HG02943 (cell line): ENCODE results near the gene GRIN2A.

ENCODE experiments used
- ATAC-seq: cut with Tn5 transposase; IDR thresholded peaks from one replicate; pipeline ENCODE4 v1.9.1; 2021; ENCODE audit warnings: mild to moderate bottlenecking, low read depth, moderate library complexity; ENCODE audit not compliant: unreplicated experiment

GRIN2A gene

DNA sequence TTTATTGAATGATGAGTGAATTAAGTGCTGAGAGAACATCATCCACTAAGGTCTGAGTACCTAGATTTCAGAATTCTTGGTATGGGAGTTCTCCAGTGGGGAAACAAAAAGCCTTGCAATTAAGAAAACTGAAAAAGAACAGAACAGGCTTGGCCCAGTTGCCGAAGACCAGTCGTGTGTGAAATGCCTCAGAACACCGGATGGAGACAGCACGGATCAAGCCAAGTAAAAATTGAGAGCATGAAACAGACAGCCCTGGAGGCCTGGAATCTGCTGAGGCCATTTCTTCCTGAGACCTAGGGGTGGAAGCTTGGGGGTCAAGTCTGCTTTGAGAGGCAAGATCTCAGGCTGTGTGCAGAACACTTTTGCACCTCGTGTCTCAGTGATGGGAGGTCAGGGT, 43.3 kb downstream of the GRIN2A start:
- no peak for ATAC-seq

DNA sequence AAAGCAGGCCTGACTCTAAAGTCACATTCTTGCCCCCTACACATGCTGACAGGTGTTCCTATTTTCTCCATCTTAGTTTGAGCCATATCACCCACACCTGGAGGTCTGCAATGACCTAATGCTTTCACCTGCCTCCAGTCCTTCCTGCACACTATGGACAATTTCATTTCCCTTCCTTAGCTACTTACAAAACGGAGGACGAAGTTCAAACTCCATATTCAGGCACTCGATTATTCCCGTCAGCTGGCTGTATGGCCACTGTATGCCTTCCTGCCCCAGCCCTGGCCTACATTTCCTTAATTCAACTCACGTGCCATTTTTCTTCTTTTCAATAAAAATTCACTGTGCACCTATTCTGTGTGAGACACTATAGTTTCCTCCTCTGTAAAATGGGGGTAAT, 44.9 kb downstream of the GRIN2A start:
- ATAC-seq = no peak

DNA sequence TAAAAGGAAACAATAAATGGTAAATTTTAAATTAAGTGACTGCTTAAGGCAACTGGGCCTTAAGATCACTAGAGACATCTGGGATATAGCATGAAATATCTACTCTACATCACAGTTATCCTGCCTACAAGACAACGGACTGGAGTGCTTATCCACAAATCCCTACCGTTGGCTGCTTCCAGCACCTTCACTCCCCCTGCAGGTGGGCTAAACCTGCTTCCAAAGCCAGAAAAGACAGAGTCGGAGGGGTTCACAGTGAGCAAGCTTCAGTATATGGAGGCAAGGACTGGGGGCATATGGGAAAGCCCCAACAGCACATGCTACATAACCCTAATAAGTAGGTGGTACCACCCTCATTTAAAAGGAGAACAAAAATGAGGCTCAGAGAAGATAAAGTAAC, 45.3 kb downstream of the GRIN2A start:
- ATAC-seq = no peak

DNA sequence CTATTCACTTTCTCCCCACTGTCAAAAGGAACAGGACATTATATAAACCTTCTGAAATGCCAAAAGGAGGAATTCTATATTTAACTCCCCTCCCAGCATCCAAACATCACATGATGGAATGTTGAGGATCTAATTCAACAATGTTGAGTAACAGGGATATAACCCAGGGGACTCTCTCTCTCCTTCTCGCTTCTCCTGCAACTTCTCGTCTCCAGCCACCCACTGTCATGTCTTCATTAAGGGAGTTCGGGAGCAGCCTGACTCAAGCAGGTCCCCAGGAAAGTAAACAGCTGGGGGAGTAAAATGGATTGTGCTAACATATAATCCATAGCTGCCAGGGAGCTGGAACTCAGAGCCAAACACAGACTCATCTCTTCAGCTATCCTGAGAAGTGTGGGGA, 51.7 kb downstream of the GRIN2A start:
- ATAC-seq = no peak

DNA sequence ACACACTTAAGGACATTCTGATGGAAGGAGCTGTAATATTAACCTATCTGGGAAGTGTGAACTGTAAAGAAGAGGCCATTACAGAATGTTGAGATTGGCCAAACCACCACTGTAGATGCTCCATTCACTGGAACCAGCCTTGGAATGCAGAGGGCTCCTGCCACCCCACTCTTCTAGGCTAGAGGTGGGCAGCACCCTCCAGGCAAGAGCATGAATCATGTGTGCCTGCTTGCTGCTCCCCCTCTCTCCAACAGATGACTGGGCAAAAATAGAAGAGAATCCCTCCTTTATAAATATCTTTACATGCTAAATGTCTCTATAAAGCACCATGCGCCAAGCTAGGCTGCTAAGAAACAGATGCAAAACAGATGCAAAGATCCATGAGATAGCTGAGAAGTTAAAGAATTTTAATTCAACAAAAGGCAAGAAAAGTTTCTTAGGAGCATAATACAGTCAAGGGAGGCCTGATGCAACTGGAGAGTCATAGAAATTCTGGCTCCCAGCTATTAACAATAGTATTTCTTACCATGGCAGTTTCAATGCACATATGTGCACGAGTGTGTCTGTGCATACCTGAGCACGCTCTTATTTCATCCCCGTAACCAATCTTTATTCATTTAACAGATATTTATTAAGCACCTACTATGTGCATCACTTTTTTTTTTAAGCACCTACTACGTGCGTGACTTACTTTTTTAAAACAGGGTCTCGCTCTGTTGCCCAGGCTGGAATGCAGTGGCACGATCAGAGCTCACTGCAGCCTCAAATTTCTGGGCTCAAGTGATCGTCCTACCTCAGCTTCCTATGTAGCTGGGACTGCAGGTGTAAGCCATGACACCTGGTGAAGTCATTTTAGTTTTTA, 53.6 kb downstream of the GRIN2A start:
- no peak for ATAC-seq

DNA sequence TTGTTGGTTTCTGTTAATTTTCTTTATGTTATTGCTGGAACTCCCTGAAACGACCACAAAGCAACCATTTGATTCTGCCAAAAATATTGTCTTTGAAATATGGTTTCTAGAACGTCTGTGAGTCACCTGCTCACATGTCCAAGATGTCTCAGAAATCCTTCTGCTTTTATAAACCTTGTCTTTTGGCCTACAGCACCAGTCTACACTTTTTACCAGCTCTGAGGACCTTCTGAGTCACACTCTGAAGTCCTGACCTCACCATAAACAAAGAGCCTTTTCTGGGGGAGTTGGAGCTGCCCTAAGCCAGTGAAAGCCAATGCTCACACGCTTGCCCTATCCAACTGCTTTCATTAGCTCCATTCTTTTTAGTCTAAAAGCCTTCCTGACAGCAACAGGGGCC, 55.5 kb downstream of the GRIN2A start:
- no peak for ATAC-seq

DNA sequence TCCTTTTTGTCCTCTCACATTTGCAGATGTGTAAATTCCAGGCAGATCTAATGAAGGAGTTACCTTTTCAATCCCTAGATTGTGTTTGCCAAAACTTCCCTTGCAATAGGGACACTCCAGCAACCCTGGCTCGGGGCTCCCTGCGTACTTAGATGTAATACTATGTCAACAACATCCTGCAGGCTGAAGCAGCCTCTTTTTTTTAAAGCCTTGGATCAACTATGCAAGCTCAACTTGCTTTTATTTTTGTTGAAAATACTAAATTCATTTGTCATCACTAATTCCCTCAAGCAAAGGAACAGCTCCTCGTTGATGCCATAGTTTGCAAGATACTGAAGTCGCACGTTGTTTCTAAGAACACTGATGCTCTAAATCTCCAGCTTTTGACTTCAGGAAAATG, 59.1 kb downstream of the GRIN2A start:
- no peak for ATAC-seq

DNA sequence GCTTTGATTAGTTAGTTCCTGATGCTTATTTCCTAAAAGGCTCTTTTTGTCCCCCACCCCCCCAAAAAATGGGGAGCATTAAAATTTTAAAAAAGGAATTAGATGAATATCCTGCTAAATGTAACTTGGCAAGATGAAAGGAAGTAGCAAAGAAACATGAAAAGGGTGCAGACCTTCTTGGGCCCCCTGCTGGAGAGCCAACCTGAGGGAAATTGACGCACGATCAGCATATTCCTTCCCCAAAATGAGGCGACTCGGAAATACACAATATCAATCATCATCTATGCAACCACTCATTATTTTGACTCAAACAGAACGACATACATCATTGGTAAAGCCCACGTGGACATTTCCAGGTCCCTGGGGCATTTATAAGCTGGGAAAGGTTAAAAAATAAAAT, 59.7 kb downstream of the GRIN2A start:
- ATAC-seq = no peak

DNA sequence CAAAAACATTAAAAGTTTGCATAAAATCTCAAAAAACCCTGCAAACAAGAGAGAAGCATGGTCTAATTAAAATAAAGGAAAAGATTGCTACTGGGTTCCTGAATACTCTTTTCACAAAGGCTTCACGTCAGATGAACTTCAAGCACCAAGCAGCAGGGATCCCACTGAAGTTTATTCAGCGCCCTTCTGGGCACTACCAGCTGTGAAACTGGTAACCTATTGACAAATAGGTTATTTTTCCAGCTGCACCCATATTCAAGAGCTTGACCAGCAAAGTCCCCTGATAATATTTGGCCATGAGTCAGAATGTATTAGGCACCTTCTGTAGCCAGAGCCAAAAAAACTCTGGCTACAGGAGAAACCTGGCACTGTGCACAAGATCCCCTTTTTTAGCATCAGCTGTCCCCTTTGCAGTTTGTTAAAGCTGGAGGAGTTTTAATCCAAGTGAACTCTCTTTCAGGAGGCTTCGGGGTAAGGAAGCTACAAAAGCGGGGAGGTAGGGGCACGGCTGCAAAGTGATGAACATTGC, 60.3 kb downstream of the GRIN2A start:
- no peak for ATAC-seq

DNA sequence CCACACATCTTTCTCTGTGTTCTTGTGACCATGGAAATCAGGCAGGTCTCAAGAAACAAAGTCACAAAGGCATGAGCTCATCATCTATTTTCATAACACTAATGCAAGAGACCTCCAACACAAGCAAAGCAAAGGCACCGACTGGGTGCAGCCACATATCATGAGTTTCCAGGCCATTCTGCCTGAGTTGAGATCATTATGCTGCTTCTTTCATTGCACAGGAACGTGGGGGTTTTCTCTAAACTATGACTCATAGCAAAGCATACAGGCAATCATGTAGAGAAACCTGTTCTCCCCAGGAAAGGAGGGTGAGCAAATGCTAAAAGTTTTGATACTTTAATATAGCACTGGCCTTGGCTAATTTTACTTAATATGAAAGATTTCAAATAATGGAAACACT, 60.7 kb downstream of the GRIN2A start:
- no peak for ATAC-seq

DNA sequence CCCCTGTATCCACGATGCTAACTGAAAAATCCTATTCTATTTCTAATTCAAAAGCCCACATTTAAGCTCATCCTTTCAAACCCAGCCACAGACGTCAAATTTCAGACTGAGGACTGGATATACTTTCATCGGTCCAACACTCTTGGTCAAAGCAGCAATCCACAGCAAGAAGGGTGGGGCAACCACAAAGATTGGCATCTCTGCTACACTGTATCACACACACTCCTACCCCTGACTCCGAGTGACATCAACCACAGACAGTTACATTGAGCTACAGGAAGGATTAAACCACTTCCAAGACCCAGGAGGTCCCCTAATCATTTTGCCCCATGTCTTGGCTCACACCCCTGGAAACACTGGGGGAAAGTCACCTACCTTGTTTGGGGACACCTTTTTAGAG, 61.3 kb downstream of the GRIN2A start:
- no peak for ATAC-seq

DNA sequence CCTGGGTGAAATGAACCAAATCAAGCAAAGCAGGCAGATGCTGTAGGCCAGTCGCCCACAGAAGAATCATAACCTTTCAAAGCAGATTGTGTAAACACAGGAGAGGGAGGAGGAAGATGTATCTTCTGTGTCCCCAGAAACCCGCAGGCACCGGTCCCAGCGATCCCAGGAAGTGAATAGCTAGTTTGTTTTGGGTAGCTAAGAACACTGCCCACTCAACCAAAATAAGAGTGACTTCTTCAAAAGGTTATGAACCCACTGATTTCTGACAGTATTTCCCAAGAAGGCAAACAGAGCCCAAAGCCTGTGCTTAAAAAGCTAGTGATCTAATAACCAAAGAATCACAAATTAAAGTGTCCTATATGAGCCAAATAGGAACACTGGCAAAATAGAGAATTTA, 67.8 kb downstream of the GRIN2A start:
- ATAC-seq = no peak

DNA sequence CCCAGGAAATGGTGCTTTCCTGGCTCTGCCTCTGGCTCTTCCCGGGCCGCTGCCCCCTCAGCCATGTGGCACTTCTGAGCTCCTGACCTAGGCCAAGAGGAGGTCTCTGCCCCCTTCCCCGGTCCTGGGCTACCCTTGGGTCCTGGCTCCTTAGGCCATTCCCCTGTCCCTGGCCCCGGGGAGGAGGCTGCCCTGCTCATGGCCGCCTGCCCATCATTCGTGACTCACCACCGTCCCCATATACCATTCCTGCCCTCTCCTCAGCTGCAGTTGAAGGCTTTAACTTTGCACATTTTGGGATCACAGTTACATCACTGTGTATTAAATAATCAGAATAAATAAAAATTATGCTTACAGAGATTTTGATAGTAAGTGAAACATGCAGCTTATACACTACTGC, 69.0 kb downstream of the GRIN2A start:
- no peak for ATAC-seq

DNA sequence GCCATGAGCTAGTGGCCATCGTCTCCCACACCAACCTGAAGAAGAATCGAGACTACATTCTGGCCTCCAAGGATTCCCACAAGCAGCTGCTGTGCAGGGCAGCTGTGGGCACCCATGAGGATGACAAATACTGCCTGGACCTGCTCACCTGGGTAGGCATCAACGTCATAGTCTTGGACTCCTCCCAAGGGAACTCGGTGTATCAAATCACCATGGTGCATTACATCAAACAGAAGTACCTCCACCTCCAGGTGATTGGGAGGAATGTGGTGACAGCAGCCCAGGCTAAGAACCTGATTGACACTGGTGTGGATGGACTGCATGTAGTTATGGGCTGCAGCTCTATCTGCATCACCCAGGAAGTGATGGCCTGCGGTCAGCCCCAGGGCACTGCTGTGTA, 70.2 kb downstream of the GRIN2A start:
- ATAC-seq = no peak

DNA sequence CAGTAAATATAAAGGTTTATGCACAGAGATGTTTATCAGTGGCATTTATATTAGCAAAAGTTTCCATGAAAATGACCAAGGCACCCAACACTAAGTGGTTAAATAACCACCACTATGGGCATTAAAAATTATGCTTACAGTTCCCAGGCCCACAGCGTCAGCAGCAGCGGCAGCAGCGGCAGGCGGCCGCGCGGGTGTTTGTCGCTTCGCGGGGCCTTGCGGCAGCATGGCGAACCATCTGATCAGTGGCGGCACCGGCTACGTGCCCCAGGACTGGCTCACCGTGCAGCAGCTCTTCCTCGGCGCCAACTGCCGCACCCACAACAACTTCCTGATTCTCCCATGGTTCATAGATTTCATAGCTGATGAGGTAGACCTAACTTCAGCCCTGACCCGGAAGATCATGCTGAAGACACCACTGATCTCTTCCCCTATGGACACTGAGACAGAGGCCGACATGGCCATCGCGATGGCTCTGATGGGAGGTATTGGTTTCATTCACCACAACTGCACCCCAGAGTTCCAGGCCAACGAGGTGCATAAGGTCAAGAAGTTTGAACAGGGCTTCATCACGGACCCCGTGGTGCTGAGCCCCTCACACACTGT, 71.0 kb downstream of the GRIN2A start:
- ATAC-seq = no peak

DNA sequence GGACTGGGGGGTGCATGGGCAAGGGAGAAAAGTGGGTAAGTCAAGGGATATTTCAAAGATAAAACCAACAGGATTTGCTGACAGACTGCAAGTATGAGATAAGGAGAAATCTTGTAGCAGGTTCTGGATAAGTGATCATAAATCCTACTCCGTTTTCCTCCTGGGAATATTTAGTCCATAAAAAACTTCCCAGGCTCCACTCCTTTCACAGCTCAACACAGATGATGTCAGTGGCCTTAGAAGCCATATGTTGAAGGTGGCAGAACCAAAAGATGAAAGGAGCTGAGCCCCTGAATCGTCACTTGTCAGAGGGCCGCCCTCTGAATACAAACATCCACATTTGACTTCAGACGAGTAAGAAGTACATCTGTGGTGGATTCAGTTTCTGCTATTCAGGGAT, 71.7 kb downstream of the GRIN2A start:
- no peak for ATAC-seq

DNA sequence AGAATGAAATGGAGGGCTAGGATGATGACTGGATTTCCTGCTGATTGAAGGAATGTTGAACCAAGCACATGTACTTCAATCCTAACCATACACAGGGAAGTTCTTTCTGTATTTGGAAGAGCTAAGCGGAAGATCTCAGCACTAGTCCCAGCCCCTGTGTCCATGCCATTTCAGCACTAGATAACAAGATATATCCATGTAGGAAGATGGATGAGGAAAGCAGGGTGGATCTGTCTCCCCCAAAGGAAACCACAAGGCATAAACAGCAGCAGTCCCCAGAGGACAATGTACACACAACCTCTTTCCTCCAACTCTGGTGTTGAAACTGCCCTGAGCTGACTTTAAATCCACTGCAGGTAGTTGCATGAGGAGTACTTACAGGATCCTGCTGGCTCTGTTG, 75.1 kb downstream of the GRIN2A start:
- no peak for ATAC-seq

DNA sequence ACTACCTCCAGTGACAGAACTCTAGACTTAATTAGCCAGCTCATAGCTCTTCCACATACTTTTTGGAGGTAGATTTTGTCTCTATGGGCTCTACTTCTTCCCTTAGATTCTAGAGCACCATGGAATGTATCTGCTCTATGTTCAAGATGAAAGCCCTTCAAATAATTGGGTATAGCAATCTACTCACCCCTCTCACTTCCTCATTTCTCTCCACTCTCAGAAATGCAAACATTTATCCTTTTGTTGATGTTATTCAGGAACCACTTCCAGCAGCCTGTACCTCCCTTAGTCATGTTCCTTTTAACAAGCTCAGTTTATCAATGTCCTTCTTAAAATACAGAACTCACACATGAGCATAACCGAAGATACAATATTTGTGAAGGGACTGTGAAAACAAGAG, 78.5 kb downstream of the GRIN2A start:
- no peak for ATAC-seq

DNA sequence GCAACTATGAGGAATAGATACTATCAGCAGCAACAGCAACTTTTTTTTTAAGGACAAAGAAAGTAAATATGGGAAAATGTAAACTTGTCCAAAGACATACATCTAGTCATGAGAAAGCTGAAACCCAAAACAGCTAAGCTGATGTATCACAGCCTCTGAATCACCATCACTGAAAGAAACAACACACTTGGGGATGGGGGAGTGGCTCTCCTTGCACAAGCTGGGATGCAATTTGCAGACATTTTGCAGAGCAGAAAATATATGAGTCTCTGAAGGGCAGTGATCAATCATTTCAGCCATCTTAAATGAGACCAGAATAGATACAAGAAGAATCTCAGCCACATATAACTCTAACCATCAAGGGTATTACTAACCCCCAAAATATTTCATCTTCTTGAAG, 79.1 kb downstream of the GRIN2A start:
- ATAC-seq = no peak

DNA sequence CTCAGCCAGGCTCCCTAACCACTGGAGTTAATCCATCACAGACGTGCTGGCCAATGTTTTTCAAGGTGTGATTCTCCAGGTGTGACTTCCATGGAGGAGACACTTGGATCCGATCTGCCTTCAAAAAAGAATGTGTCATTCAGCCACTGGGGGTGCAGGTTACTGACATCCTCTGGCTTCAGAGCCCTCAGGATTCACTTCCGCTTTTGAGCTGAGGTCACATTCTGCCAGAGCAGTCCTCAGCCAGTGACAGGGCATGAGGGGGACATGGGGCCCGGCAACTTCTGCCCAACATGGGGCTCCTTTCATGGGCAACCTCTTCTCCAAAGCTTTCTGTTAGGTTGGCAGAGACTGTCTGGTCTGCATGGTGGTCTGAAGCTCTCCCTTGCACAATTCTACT, 81.4 kb downstream of the GRIN2A start:
- no peak for ATAC-seq

DNA sequence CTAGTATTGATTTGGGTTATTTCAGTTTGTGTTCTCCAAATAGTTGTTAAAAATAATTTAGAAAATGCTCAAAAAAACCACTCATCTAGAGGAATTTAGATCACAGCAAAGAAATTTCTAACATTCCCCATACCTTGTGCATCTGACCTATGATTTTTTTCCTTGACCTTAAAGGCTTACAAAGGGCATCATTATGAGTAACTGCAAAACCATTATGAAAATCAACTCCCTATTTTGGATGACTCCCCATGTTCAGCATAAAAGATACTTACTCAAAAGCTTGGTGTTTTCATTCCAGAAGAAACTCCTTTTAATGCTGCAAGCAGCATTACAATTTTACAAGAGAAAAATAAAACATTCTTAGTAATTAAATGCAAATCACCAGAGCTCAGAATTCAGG, 83.2 kb downstream of the GRIN2A start:
- no peak for ATAC-seq

DNA sequence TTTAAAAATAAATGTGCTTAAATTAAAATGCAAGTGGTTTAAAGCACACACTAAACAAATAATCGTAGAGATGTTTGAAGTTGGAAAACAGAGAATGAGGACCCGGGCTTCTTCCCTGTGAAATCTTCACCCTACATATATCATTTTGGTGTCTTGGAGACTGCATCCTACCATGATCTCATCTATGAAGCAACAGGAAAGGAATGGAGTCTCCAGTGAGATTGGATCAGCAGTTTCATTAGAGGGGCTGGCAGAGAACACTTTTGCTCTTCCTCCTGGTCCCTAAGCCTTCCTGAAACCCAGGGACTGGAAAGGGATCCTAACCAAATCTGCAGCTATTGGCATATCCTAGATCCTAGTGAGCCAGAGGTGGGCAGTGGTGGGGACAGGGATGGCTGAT, 85.0 kb downstream of the GRIN2A start:
- ATAC-seq = no peak
